HepG2 (cell line): Measurements from ENCODE around the gene CFAP61. TPM values are rescaled to one million over a fixed set of nuclear protein-coding genes. Genes with fewer than 3 reads are reported as not detected.

Source experiments
- BORCS8-MEF2B ChIP-seq: sonication (generic); formaldehyde crosslinking; IDR thresholded peaks from 2 replicates; pipeline ENCODE4 v1.8.0; 2022; ENCODE audit warnings: mild to moderate bottlenecking, missing genetic modification reagents
- EEA1 ChIP-seq: sonication (generic); formaldehyde crosslinking; IDR thresholded peaks from 2 replicates; pipeline ENCODE4 v1.5.1; 2020; ENCODE audit warnings: mild to moderate bottlenecking, missing genetic modification reagents, borderline replicate concordance
- LCORL ChIP-seq, 2 experiments: fragments of 450-650 bp in 1 of 2; sonication (generic) in 1 of 2; formaldehyde crosslinking in 1 of 2; IDR thresholded peaks; 2 replicates each; pipeline versions ENCODE4 v1.5.0 to v1.6.1; 2017 to 2020; ENCODE audit warnings: antibody characterized with exemption in 1 of 2, missing genetic modification reagents in 1 of 2
- NFATC3 ChIP-seq: sonication (generic); formaldehyde crosslinking; IDR thresholded peaks from 2 replicates; pipeline ENCODE4 v1.5.1; 2020; ENCODE audit warnings: mild to moderate bottlenecking, missing genetic modification reagents
- PRDM4 ChIP-seq: sonication (generic); formaldehyde crosslinking; IDR thresholded peaks from 2 replicates; pipeline ENCODE4 v1.9.0; 2021; ENCODE audit warnings: missing genetic modification reagents, borderline replicate concordance
- SSRP1 ChIP-seq: IDR thresholded peaks from 2 replicates; pipeline ENCODE4 v1.6.1; 2016; ENCODE audit warnings: control low read depth
- TBX2 ChIP-seq: sonication (generic); formaldehyde crosslinking; IDR thresholded peaks from 2 replicates; pipeline ENCODE4 v1.5.0; 2020; ENCODE audit warnings: missing genetic modification reagents, mild to moderate bottlenecking, borderline replicate concordance
- THAP8 ChIP-seq: sonication (generic); formaldehyde crosslinking; IDR thresholded peaks from 2 replicates; pipeline ENCODE4 v1.5.1; 2020; ENCODE audit warnings: missing genetic modification reagents, mild to moderate bottlenecking, borderline replicate concordance
- ZBTB33 ChIP-seq: sonication (generic); formaldehyde crosslinking; IDR thresholded peaks from 2 replicates; pipeline ENCODE4 v1.4.0; 2020; ENCODE audit warnings: missing genetic modification reagents
- ZMYM4 ChIP-seq: sonication (generic); formaldehyde crosslinking; IDR thresholded peaks from 2 replicates; pipeline ENCODE4 v1.8.1; 2023; ENCODE audit warnings: mild to moderate bottlenecking, missing genetic modification reagents
- ZNF484 ChIP-seq: sonication (generic); formaldehyde crosslinking; IDR thresholded peaks from 2 replicates; pipeline ENCODE4 v1.5.1; 2020; ENCODE audit warnings: mild to moderate bottlenecking, low read depth, missing genetic modification reagents, borderline replicate concordance
- ZSCAN22 ChIP-seq: sonication (generic); formaldehyde crosslinking; IDR thresholded peaks from 2 replicates; pipeline ENCODE4 v1.4.0; 2020; ENCODE audit warnings: mild to moderate bottlenecking, missing genetic modification reagents
- polyA plus RNA-seq, 8 experiments: library from polyadenylated mRNA; depleted of rRNA in 3 of 8; stranded (reverse) in 7 of 8; unstranded in 1 of 8; fragments of >200 nt; fragmentation: Illumina TruSeq in 4 of 8; extraction: Trizol in 4 of 8; gene quantifications; 2 replicates each; pipeline versions ENCODE4 v1.2.1 to v1.2.3, GENCODE V29; 2011 to 2016; ENCODE audit warnings: low read depth in 4 of 8, missing spikeins in 1 of 8, mixed read lengths in 1 of 8; ENCODE audit not compliant: insufficient read depth in 1 of 8
- total RNA-seq, 5 experiments: library from RNA; depleted of rRNA; stranded (reverse); fragments of >200 nt; fragmentation: Illumina TruSeq; extraction: Trizol; gene quantifications; 2 replicates each; pipeline ENCODE4 v1.2.3, GENCODE V29; 2016; ENCODE audit warnings: low read depth in 1 of 5

Gene CFAP61
- total and polyA plus RNA-seq, 2 of the 13 experiments (the other 11 are each of a cell fraction or from before 2014, with no cell fraction given): 0.27 TPM; not detected in 1

GRCh38 chr20:20399531-20400500, 347.5 kb downstream of the CFAP61 start (continued):
- TF ChIP-seq PRDM4: no peak
- TF ChIP-seq ZNF484 (CRISPR knock-in tag): no peak
- no peak for TF ChIP-seq NFATC3
- TF ChIP-seq ZBTB33: peak; percentile 83
- TF ChIP-seq THAP8 (CRISPR knock-in tag): no peak
- peak; percentile 41; the same call in 1 of the 2 replicates for TF ChIP-seq TBX2 (CRISPR knock-in tag)
- TF ChIP-seq ZSCAN22 (CRISPR knock-in tag): no peak
- no peak for TF ChIP-seq BORCS8-MEF2B (CRISPR knock-in tag)
- TF ChIP-seq EEA1 (CRISPR knock-in tag): no peak
- no peak for TF ChIP-seq SSRP1 (CRISPR knock-in tag)
- TF ChIP-seq LCORL (IDR thresholded peaks at IDR 0.05): no peak
- TF ChIP-seq LCORL (CRISPR knock-in tag; IDR thresholded peaks at IDR 0.05): 0 out of 2 replicates have a peak, but pooled peaks have one; percentile 21
- TF ChIP-seq ZMYM4 (CRISPR knock-in tag): peak; percentile 81
